Stomach smooth muscle (tissue), 2 donors: ENCODE data around the gene BET1L.
"Not testable (repeated sequence)": the region's sequence is repeated elsewhere in the genome, so short reads cannot be mapped to it uniquely, and the experiment has no call there.

Experiments
- H3K27ac ChIP-seq: one replicate; pipeline ENCODE4 v1.7.0; 2013; ENCODE audit warnings: mild to moderate bottlenecking, low read length, inconsistent platforms
- H3K27me3 ChIP-seq, 2 donors: one replicate each; pipeline ENCODE4 v1.7.0; 2013; ENCODE audit warnings: low read length in 2 of 2; ENCODE audit not compliant: insufficient read depth in 2 of 2, control insufficient read depth in 1 of 2
- H3K36me3 ChIP-seq, 2 donors: one replicate each; pipeline ENCODE4 v1.7.0; 2013; ENCODE audit warnings: low read length in 2 of 2; ENCODE audit not compliant: control insufficient read depth in 2 of 2, insufficient read depth in 2 of 2
- H3K4me1 ChIP-seq: one replicate; pipeline ENCODE4 v1.7.0; 2013; ENCODE audit warnings: low read length; ENCODE audit not compliant: control insufficient read depth, insufficient read depth
- H3K4me3 ChIP-seq, 2 donors: one replicate each; pipeline ENCODE4 v1.7.0; 2013; ENCODE audit warnings: low read length in 2 of 2
- H3K9ac ChIP-seq, 2 donors: one replicate each; pipeline ENCODE4 v1.7.0; 2013; ENCODE audit warnings: low read length in 2 of 2, mild to moderate bottlenecking in 1 of 2
- H3K9me3 ChIP-seq, 2 donors: one replicate each; pipeline ENCODE4 v1.7.0; 2013; ENCODE audit warnings: low read length in 2 of 2; ENCODE audit not compliant: control insufficient read depth in 2 of 2
- donor health status: healthy.
- donor health status: Pancreatic carcinoma.

The BET1L gene

GRCh38 chr11:244376-244775 lies 37.2 kb upstream of the BET1L start:
- H3K36me3 ChIP-seq, result peaks cover 50 to 55% of the 10 kb centered on the region in 2 donors
- no peak overlapping the region for H3K27ac ChIP-seq

GRCh38 chr11:241634-242033 lies 34.4 kb upstream of the BET1L start:
- no peak overlapping the region for H3K27ac ChIP-seq
- no peak overlapping the region for H3K9ac ChIP-seq
- H3K9me3 ChIP-seq, result no peaks in the 10 kb centered on the region
- H3K36me3 ChIP-seq, result peaks cover 31 to 36% of the 10 kb centered on the region in 2 donors
- no peaks in the 10 kb centered on the region for H3K27me3 ChIP-seq
- no peak overlapping the region for H3K4me3 ChIP-seq
- peaks cover 2% of the 10 kb centered on the region for H3K4me1 ChIP-seq

More at GRCh38 chr11:244376-244775, 37.2 kb upstream of the BET1L start:
- H3K9ac ChIP-seq, result no peak overlapping the region
- no peaks in the 10 kb centered on the region for H3K4me1 ChIP-seq
- H3K9me3 ChIP-seq, result no peaks in the 10 kb centered on the region
- H3K27me3 ChIP-seq, result no peaks in the 10 kb centered on the region
- H3K4me3 ChIP-seq, result no peak overlapping the region

- Histone ChIP-seq H3K36me3 (peaks cover 19 to 24% of the 10 kb centered on the region in 2 donors), H3K27ac (no peak overlapping the region), H3K4me3 (no peak overlapping the region), H3K27me3 (no peaks in the 10 kb centered on the region), H3K4me1 (peaks cover 7% of the 10 kb centered on the region), H3K9ac (no peak overlapping the region), H3K9me3 (no peaks in the 10 kb centered on the region)
These were observed 33.1 kb upstream of the BET1L start for GRCh38 chr11:240315-240714.

GRCh38 chr11:238346-238745 lies 31.1 kb upstream of the BET1L start:
- peaks cover 10% of the 10 kb centered on the region in 2 donors for H3K36me3 ChIP-seq
- not testable (repeated sequence) for H3K9ac ChIP-seq, H3K4me3 ChIP-seq, H3K27ac ChIP-seq, H3K9me3 ChIP-seq, H3K4me1 ChIP-seq, H3K27me3 ChIP-seq

GRCh38 chr11:236774-237767 lies 29.9 kb upstream of the BET1L start, which contains the start of gene PSMD13:
PSMD13 (plus strand) TSS chr11:236976; CDS start chr11:237050, 74 bp downstream.
- Histone ChIP-seq H3K27me3 (no peaks in the 10 kb centered on the region), H3K9ac (peak within 1 kb of the TSS; percentile 93 to 96), H3K9me3 (no peaks in the 10 kb centered on the region), H3K4me1 (peaks cover 9% of the 10 kb centered on the region), H3K4me3 (peak within 1 kb of the TSS; percentile 94 to 96), H3K27ac (peak within 1 kb of the TSS; percentile 89), H3K36me3 (peaks cover 2 to 7% of the 10 kb centered on the region in 2 donors)

GRCh38 chr11:235997-236773 lies 29.0 kb upstream of the BET1L start, which contains the start of gene SIRT3:
SIRT3 (minus strand) TSS chr11:236342; CDS start chr11:236328, 14 bp downstream.
- Histone ChIP-seq H3K27ac (peak within 1 kb of the TSS; percentile 89), H3K9ac (peak within 1 kb of the TSS; percentile 93 to 96), H3K4me3 (peak within 1 kb of the TSS; percentile 94 to 96), H3K4me1 (peaks cover 9% of the 10 kb centered on the region), H3K9me3 (no peaks in the 10 kb centered on the region), H3K36me3 (peaks cover 2% of the 10 kb centered on the region in 2 donors), H3K27me3 (no peaks in the 10 kb centered on the region)

GRCh38 chr11:235609-235996 lies 28.4 kb upstream of the BET1L start:
- H3K9ac ChIP-seq, result peak overlapping the region; percentile 85 to 93
- H3K4me3 ChIP-seq, result peak overlapping the region; percentile 92
- peaks cover 9% of the 10 kb centered on the region for H3K4me1 ChIP-seq
- H3K27ac ChIP-seq, result peak overlapping the region; percentile 79
- no peaks in the 10 kb centered on the region for H3K27me3 ChIP-seq
- peaks cover 0 to 2% of the 10 kb centered on the region in 2 donors for H3K36me3 ChIP-seq
- H3K9me3 ChIP-seq, result no peaks in the 10 kb centered on the region

GRCh38 chr11:235180-235579 lies 28.0 kb upstream of the BET1L start:
- H3K9me3 ChIP-seq, result no peaks in the 10 kb centered on the region
- H3K4me1 ChIP-seq, result peaks cover 9% of the 10 kb centered on the region
- peak overlapping the region; percentile 92 for H3K4me3 ChIP-seq
- peaks cover 0 to 5% of the 10 kb centered on the region in 2 donors for H3K36me3 ChIP-seq
- peak overlapping the region; percentile 85 to 93 for H3K9ac ChIP-seq
- H3K27ac ChIP-seq, result peak overlapping the region; percentile 79
- no peaks in the 10 kb centered on the region for H3K27me3 ChIP-seq

GRCh38 chr11:232783-233565 lies 25.8 kb upstream of the BET1L start:
- H3K4me1 ChIP-seq, result peaks cover 9% of the 10 kb centered on the region

GRCh38 chr11:230431-230830 lies 23.2 kb upstream of the BET1L start:
- Histone ChIP-seq H3K27me3 (no peaks in the 10 kb centered on the region), H3K36me3 (peaks cover 0 to 3% of the 10 kb centered on the region in 2 donors), H3K4me3 (no peak overlapping the region), H3K4me1 (peaks cover 3% of the 10 kb centered on the region), H3K9me3 (no peaks in the 10 kb centered on the region), H3K9ac (no peak overlapping the region), H3K27ac (no peak overlapping the region)

More at GRCh38 chr11:232783-233565, 25.8 kb upstream of the BET1L start:
- no peaks in the 10 kb centered on the region for H3K9me3 ChIP-seq
- H3K27me3 ChIP-seq, result no peaks in the 10 kb centered on the region
- H3K4me3 ChIP-seq, result no peak overlapping the region
- peaks cover 0 to 3% of the 10 kb centered on the region in 2 donors for H3K36me3 ChIP-seq
- H3K27ac ChIP-seq, result no peak overlapping the region
- no peak overlapping the region for H3K9ac ChIP-seq
